Esophagus muscularis mucosa (tissue), 4 donors: ENCODE measurements around the gene TACC2. TPM values are rescaled to one million over a fixed set of nuclear protein-coding genes. Genes with fewer than 3 reads are reported as not detected.

Source experiments
- DNase-seq: peaks from one replicate; pipeline ENCODE4 v3.0.0-alpha.2; 2017; ENCODE audit errors: extremely low spot score
- H3K27ac ChIP-seq, 4 donors: fragments of 200-600 bp; sonication (generic); replicated peaks in 1 of 4; 1 replicate in 3 of 4; 2 replicates in 1 of 4; pipeline ENCODE4 v1.5.1; 2016 to 2019; ENCODE audit warnings: mild to moderate bottlenecking in 1 of 4
- H3K27me3 ChIP-seq, 4 donors: fragments of 200-600 bp; sonication (generic); one replicate each; pipeline versions ENCODE4 v1.5.1 to v1.6.0; 2016 to 2019
- H3K36me3 ChIP-seq, 4 donors: fragments of 200-600 bp; sonication (generic); one replicate each; pipeline ENCODE4 v1.5.1; 2016 to 2019
- H3K4me1 ChIP-seq, 4 donors: fragments of 200-600 bp; sonication (generic); one replicate each; pipeline ENCODE4 v1.5.1; 2016 to 2019
- H3K4me3 ChIP-seq, 4 donors: fragments of 200-600 bp; sonication (generic); 1 replicate in 2 of 4; 2 replicates in 2 of 4; pipeline ENCODE4 v1.5.1; 2016 to 2019; ENCODE audit warnings: mild to moderate bottlenecking in 4 of 4, moderate library complexity in 1 of 4
- H3K9me3 ChIP-seq, 4 donors: fragments of 200-600 bp; sonication (generic); 1 replicate in 3 of 4; 2 replicates in 1 of 4; pipeline ENCODE4 v1.5.1; 2016 to 2019
- CTCF ChIP-seq, 3 experiments: fragments of 200-600 bp in 2 of 3; fragments of 450-650 bp in 1 of 3; sonication (generic) in 2 of 3; IDR thresholded peaks; one replicate each; pipeline ENCODE4 v1.5.1; 2017 to 2019; ENCODE audit warnings: antibody characterized with exemption in 3 of 3, mild to moderate bottlenecking in 2 of 3, moderate library complexity in 1 of 3
- EP300 ChIP-seq: sonication (generic); formaldehyde crosslinking; IDR thresholded peaks from one replicate; pipeline ENCODE4 v1.6.1; 2017; ENCODE audit warnings: antibody characterized with exemption
- POLR2A ChIP-seq: fragments of 450-650 bp; IDR thresholded peaks from one replicate; pipeline ENCODE4 v1.6.1; 2017; ENCODE audit warnings: antibody characterized with exemption, moderate library complexity, mild to moderate bottlenecking, low read depth
- POLR2AphosphoS5 ChIP-seq, 2 donors: sonication (generic); formaldehyde crosslinking; IDR thresholded peaks; one replicate each; pipeline ENCODE4 v1.6.1; 2017; ENCODE audit warnings: antibody characterized with exemption in 2 of 2
- WGBS: methylation state at CpG from one replicate; pipeline ENCODE4 v1.1.5; 2018; 5-methylcytosine and 5-hydroxymethylcytosine counted together
- intact Hi-C: fragments of 100-400 bp; cut with DNase I; formaldehyde crosslinking; loops from one replicate; pipeline ENCODE4 v1.15.1; 2023
- total RNA-seq, 4 donors: library from RNA; depleted of rRNA; stranded (reverse); fragments of >200 nt; gene quantifications; one replicate each; pipeline versions ENCODE4 v1.1.0 to v1.2.1, GENCODE V29; 2016

TACC2 gene
- total RNA-seq, 4 donors from 2014 or later: 53.7 to 99.4 (median 75.6) TPM

GRCh38 chr10:122112625-122113160, 123.7 kb downstream of the TACC2 start:
- TF ChIP-seq POLR2AphosphoS5 (IDR thresholded peaks at IDR 0.05): peak; percentile 65 to 83
- peak; percentile 69 for TF ChIP-seq EP300
- TF ChIP-seq CTCF (IDR thresholded peaks at IDR 0.05): peak; percentile 55 to 68 (median 64)
- peak; percentile 59 for TF ChIP-seq POLR2A

GRCh38 chr10:122113161-122113944, 124.4 kb downstream of the TACC2 start:
- H3K27ac ChIP-seq: peak overlapping the region; percentile 95 to 100 (median 98)
- intact Hi-C loops: loop anchor here (2.0 to 5.0 kb wide), 2 partner anchors 61 to 141 kb away; no protein-coding TSS in a partner anchor
- DNase-seq: peak; percentile 95
- 12% methylated on average over 40 of the region's 77 CpGs for WGBS
- TF ChIP-seq CTCF (IDR thresholded peaks at IDR 0.05): peak in 2 of 3 experiments; percentile 19 to 56
- TF ChIP-seq POLR2AphosphoS5 (IDR thresholded peaks at IDR 0.05): peak; percentile 96 to 98
- peak; percentile 77 for TF ChIP-seq POLR2A
- no peak for TF ChIP-seq EP300
- no peaks in the 10 kb centered on the region for H3K9me3 ChIP-seq
- peaks cover 52 to 59% (median 54%) of the 10 kb centered on the region in 4 donors for H3K4me1 ChIP-seq
- peaks cover 0 to 7% (median 0%) of the 10 kb centered on the region in 4 donors for H3K36me3 ChIP-seq
- H3K4me3 ChIP-seq: peak overlapping the region; percentile 69 to 88 (median 80)
- no peaks in the 10 kb centered on the region for H3K27me3 ChIP-seq

More at GRCh38 chr10:122112625-122113160, 123.7 kb downstream of the TACC2 start:
- intact Hi-C loops: loop anchor here (2.0 to 5.0 kb wide), 2 partner anchors 60 to 140 kb away; no protein-coding TSS in a partner anchor
- DNase-seq: peak; percentile 95
- no peaks in the 10 kb centered on the region for H3K27me3 ChIP-seq
- H3K9me3 ChIP-seq: no peaks in the 10 kb centered on the region
- peak overlapping the region; percentile 95 to 100 (median 98) for H3K27ac ChIP-seq
- WGBS: 0% methylated on average over 19 of the region's 63 CpGs
- H3K4me1 ChIP-seq: peaks cover 45 to 52% (median 48%) of the 10 kb centered on the region in 4 donors
- peak overlapping the region; percentile 69 to 88 (median 80) for H3K4me3 ChIP-seq
- H3K36me3 ChIP-seq: peaks cover 0 to 7% (median 0%) of the 10 kb centered on the region in 4 donors

GRCh38 chr10:122113945-122114747, 125.2 kb downstream of the TACC2 start:
- WGBS: 25% methylated on average over 17 of the region's 18 CpGs
- H3K9me3 ChIP-seq: no peaks in the 10 kb centered on the region
- DNase-seq: no peak
- H3K27me3 ChIP-seq: no peaks in the 10 kb centered on the region
- peaks cover 59 to 67% (median 61%) of the 10 kb centered on the region in 4 donors for H3K4me1 ChIP-seq
- peak overlapping the region; percentile 95 to 100 (median 98) for H3K27ac ChIP-seq
- H3K4me3 ChIP-seq: peak overlapping the region; percentile 69 to 88 (median 80)
- peaks cover 0 to 7% (median 0%) of the 10 kb centered on the region in 4 donors for H3K36me3 ChIP-seq
- intact Hi-C loops: loop anchor here (2.0 to 5.0 kb wide), 2 partner anchors 61 to 142 kb away; no protein-coding TSS in a partner anchor
- TF ChIP-seq POLR2AphosphoS5 (IDR thresholded peaks at IDR 0.05): peak; percentile 3 to 31
- TF ChIP-seq CTCF (IDR thresholded peaks at IDR 0.05): no peak
- TF ChIP-seq EP300: peak; percentile 34

- Histone ChIP-seq H3K4me3 (no peak overlapping the region), H3K9me3 (no peaks in the 10 kb centered on the region), H3K4me1 (peaks cover 63 to 73% (median 71%) of the 10 kb centered on the region in 4 donors), H3K36me3 (peaks cover 0 to 11% (median 4%) of the 10 kb centered on the region in 4 donors), H3K27me3 (no peaks in the 10 kb centered on the region), H3K27ac (peak overlapping the region; percentile 95 to 100 (median 98))
- WGBS: 46% methylated on average over 4 of the region's 4 CpGs
- no peak for DNase-seq
- intact Hi-C loops: no loop called here
- TF ChIP-seq EP300 (no peak), POLR2AphosphoS5 (IDR thresholded peaks at IDR 0.05) (no peak), CTCF (IDR thresholded peaks at IDR 0.05) (no peak), POLR2A (no peak)
Observed at GRCh38 chr10:122115874-122116273, 126.9 kb downstream of the TACC2 start.
